HepG2 (cell line): ENCODE data around the gene PTCD2. TPM values are rescaled to one million over a fixed set of nuclear protein-coding genes. Genes with fewer than 3 reads are reported as not detected.

Experiments
- ATF2 ChIP-seq: sonication (generic); formaldehyde crosslinking; IDR thresholded peaks from 2 replicates; pipeline ENCODE4 v1.4.0; 2020; ENCODE audit warnings: missing genetic modification reagents
- KDM4B ChIP-seq: sonication (generic); formaldehyde crosslinking; IDR thresholded peaks from 2 replicates; pipeline ENCODE4 v1.4.0; 2020; ENCODE audit warnings: missing genetic modification reagents
- MEF2D ChIP-seq: sonication (generic); formaldehyde crosslinking; IDR thresholded peaks from 2 replicates; pipeline ENCODE4 v1.5.1; 2020; ENCODE audit warnings: mild to moderate bottlenecking, missing genetic modification reagents
- ONECUT2 ChIP-seq: sonication (generic); formaldehyde crosslinking; IDR thresholded peaks from 2 replicates; pipeline ENCODE4 v1.4.0; 2020; ENCODE audit warnings: missing genetic modification reagents
- TIGD3 ChIP-seq: sonication (generic); formaldehyde crosslinking; IDR thresholded peaks from 2 replicates; pipeline ENCODE4 v1.5.1; 2020; ENCODE audit warnings: mild to moderate bottlenecking, missing genetic modification reagents, borderline replicate concordance
- XBP1 ChIP-seq: sonication (generic); formaldehyde crosslinking; IDR thresholded peaks from 2 replicates; pipeline ENCODE4 v1.5.0; 2020; ENCODE audit warnings: missing genetic modification reagents
- ZBTB26 ChIP-seq: IDR thresholded peaks from 2 replicates; pipeline ENCODE4 v1.6.1; 2016; ENCODE audit warnings: missing compliant biosample characterization, missing genetic modification reagents, borderline replicate concordance
- ZNF362 ChIP-seq: sonication (generic); formaldehyde crosslinking; IDR thresholded peaks from 2 replicates; pipeline ENCODE4 v1.4.0; 2020; ENCODE audit warnings: missing genetic modification reagents, mild to moderate bottlenecking, borderline replicate concordance
- polyA plus RNA-seq, 8 experiments: library from polyadenylated mRNA; depleted of rRNA in 3 of 8; stranded (reverse) in 7 of 8; unstranded in 1 of 8; fragments of >200 nt; fragmentation: Illumina TruSeq in 4 of 8; extraction: Trizol in 4 of 8; gene quantifications; 2 replicates each; pipeline versions ENCODE4 v1.2.1 to v1.2.3, GENCODE V29; 2011 to 2016; ENCODE audit warnings: low read depth in 4 of 8, missing spikeins in 1 of 8, mixed read lengths in 1 of 8; ENCODE audit not compliant: insufficient read depth in 1 of 8
- total RNA-seq, 5 experiments: library from RNA; depleted of rRNA; stranded (reverse); fragments of >200 nt; fragmentation: Illumina TruSeq; extraction: Trizol; gene quantifications; 2 replicates each; pipeline ENCODE4 v1.2.3, GENCODE V29; 2016; ENCODE audit warnings: low read depth in 1 of 5

The PTCD2 gene
- total and polyA plus RNA-seq, 2 of the 13 experiments (the other 11 are each of a cell fraction or from before 2014, with no cell fraction given), result 5.3 to 6.4 TPM

- TF ChIP-seq TIGD3, result no peak
- TF ChIP-seq MEF2D, result no peak
- TF ChIP-seq ATF2 (CRISPR knock-in tag), result no peak
- no peak for TF ChIP-seq ONECUT2
- TF ChIP-seq ZBTB26 (CRISPR knock-in tag), result no peak
- no peak for TF ChIP-seq XBP1 (CRISPR knock-in tag)
- no peak for TF ChIP-seq KDM4B (CRISPR knock-in tag)
- TF ChIP-seq ZNF362, result no peak
- TF ChIP-seq, all 625 proteins: peak for 0
These were observed 5.5 kb upstream of the PTCD2 start (continued) for GRCh38 chr5:72314571-72315172.
